Heart right ventricle (tissue), 16 donors: ENCODE results near the gene ERP29. TPM values are rescaled to one million over a fixed set of nuclear protein-coding genes. Genes with fewer than 3 reads are reported as not detected.

ENCODE experiments used
- ATAC-seq, 8 donors: fragments of 200-7000 bp; cut with Tn5 transposase; one replicate each; pipeline ENCODE4 v1.9.1; 2020; ENCODE audit warnings: mild to moderate bottlenecking in 8 of 8, moderate library complexity in 8 of 8, moderate number of reproducible peaks in 1 of 8
- DNase-seq, 2 donors: peaks; one replicate each; pipeline ENCODE4 v3.0.0-alpha.2; 2020
- H3K27ac ChIP-seq, 10 donors: fragments of 200-600 bp; sonication (generic) in 2 of 10; one replicate each; pipeline versions ENCODE4 v1.5.0 to v1.8.0; 2020 to 2022; ENCODE audit warnings: mild to moderate bottlenecking in 3 of 10
- H3K27me3 ChIP-seq, 7 donors: fragments of 200-600 bp; one replicate each; pipeline ENCODE4 v1.8.0; 2021 to 2022; ENCODE audit warnings: mild to moderate bottlenecking in 2 of 7
- H3K36me3 ChIP-seq, 9 donors: fragments of 200-600 bp; sonication (generic) in 1 of 9; one replicate each; pipeline versions ENCODE4 v1.5.0 to v1.8.0; 2020 to 2022; ENCODE audit warnings: mild to moderate bottlenecking in 2 of 9
- H3K4me1 ChIP-seq, 9 donors: fragments of 200-600 bp; sonication (generic) in 1 of 9; one replicate each; pipeline versions ENCODE4 v1.5.0 to v1.8.0; 2020 to 2022; ENCODE audit warnings: mild to moderate bottlenecking in 4 of 9
- H3K4me3 ChIP-seq, 10 donors: fragments of 200-600 bp; sonication (generic) in 2 of 10; one replicate each; pipeline versions ENCODE4 v1.5.0 to v1.8.0; 2020 to 2022; ENCODE audit warnings: mild to moderate bottlenecking in 7 of 10, moderate library complexity in 2 of 10
- H3K9me3 ChIP-seq, 11 donors: fragments of 200-600 bp in 10 of 11; sonication (generic) in 2 of 11; one replicate each; pipeline versions ENCODE4 v1.5.0 to v1.8.0; 2013 to 2022; ENCODE audit warnings: mild to moderate bottlenecking in 2 of 11, control low read depth in 1 of 11, moderate library complexity in 1 of 11
- CTCF ChIP-seq, 9 donors: fragments of 200-600 bp; sonication (generic) in 2 of 9; IDR thresholded peaks; one replicate each; pipeline versions ENCODE4 v1.5.0 to v1.8.0; 2021 to 2022; ENCODE audit warnings: antibody characterized with exemption in 9 of 9, mild to moderate bottlenecking in 5 of 9, moderate library complexity in 1 of 9
- WGBS, 2 donors: extraction: QIAGEN DNeasy Blood & Tissue Kit; methylation state at CpG; one replicate each; pipeline ENCODE4 v1.1.7; 2013; ENCODE audit warnings: inconsistent platforms in 1 of 2; 5-methylcytosine and 5-hydroxymethylcytosine counted together
- intact Hi-C, 10 donors: fragments of 100-400 bp; cut with DNase I; formaldehyde crosslinking; loops; one replicate each; pipeline versions ENCODE4 v1.11.1 to v1.14.2; 2022
- polyA plus RNA-seq, 2 donors: library from polyadenylated mRNA; stranded (reverse); fragments of 200-250 nt; gene quantifications; one replicate each; pipeline ENCODE4 v1.2.3, GENCODE V29; 2013
- total RNA-seq, 10 donors: library from RNA; stranded (reverse); fragmentation: NEBNext Ultra II Directional in 3 of 10; extraction: Animal tissue kit (Norgen Biotek cat#: 25700) in 3 of 10; gene quantifications; one replicate each; pipeline versions ENCODE4 v1.2.1 to v1.2.4, GENCODE V29; 2021 to 2023
- donor health status: Arrhythmogenic right ventricular cardiomyopathy.
- donor health status: ischemic (EF 13 %, LVEDD 7.1; RV severe dilation, severe dysfunction).
- donor health status: healthy with polysubstance abuse.
- donor health status: DM: no; HTN: yes; CAD: no.
- donor health status: DM: no; HTN: no; CAD: no.
- donor health status: ischemic (EF 25% LVEDD 6.9; RV normal size, moderate dysfunction).
- donor health status: ischemic (EF 25% LVEDD 5.7; RV mildly dilated, moderate dysfunction).
- donor health status: healthy.
- donor health status: DM: yes; HTN: yes; CAD: no.
- donor health status: Ischemic cardiomyopathy.
- donor health status: ischemic (EF 35%, LVEDD 5.7; RV mildly dilated, moderate dysfunction).
- donor health status: nonischemic (EF 11% LVEDD 7.7; RV severe dilation, severe dysfunction).
- donor health status: DM: yes; HTN: yes; CAD: no.
- donor health status: PGD.
- donor health status: ischemic (EF 29% LVEDD 5.4; RV normal size, mild dysfunction).
- donor health status: nonischemic (EF 23%, LVEDD 6.1; RV moderate dilation, normal function).

ERP29 gene
- total and polyA plus RNA-seq, 12 donors: 36.3 to 77.4 (median 46.6) TPM

GRCh38 chr12:112046003-112046402 lies 32.8 kb downstream of the ERP29 start:
- 80 to 82% methylated on average over 4 of the region's 4 CpGs for WGBS, 2 donors
- no peak overlapping the region for H3K4me3 ChIP-seq
- H3K36me3 ChIP-seq: peaks cover 0 to 100% (median 62%) of the 10 kb centered on the region in 9 donors
- peak overlapping the region in 1 of 10 donors; percentile 3 for H3K27ac ChIP-seq
- H3K9me3 ChIP-seq: no peaks in the 10 kb centered on the region
- DNase-seq: no peak
- intact Hi-C loops: no loop called here
- TF ChIP-seq CTCF (IDR thresholded peaks at IDR 0.05): no peak
- H3K4me1 ChIP-seq: peaks cover 0 to 11% (median 0%) of the 10 kb centered on the region in 9 donors
- no peaks in the 10 kb centered on the region for H3K27me3 ChIP-seq
- peak in 1 of 8 donors; percentile 24 for ATAC-seq

- TF ChIP-seq CTCF (IDR thresholded peaks at IDR 0.05): no peak
- no peak overlapping the region for H3K4me3 ChIP-seq
- H3K27me3 ChIP-seq: no peaks in the 10 kb centered on the region
- no peak for ATAC-seq
- H3K36me3 ChIP-seq: peaks cover 0 to 100% (median 73%) of the 10 kb centered on the region in 9 donors
- no peak for DNase-seq
- intact Hi-C loops: no loop called here
- peaks cover 0 to 11% (median 0%) of the 10 kb centered on the region in 9 donors for H3K4me1 ChIP-seq
- no peak overlapping the region for H3K27ac ChIP-seq
- 93 to 94% methylated on average over 13 of the region's 13 CpGs for WGBS, 2 donors
- H3K9me3 ChIP-seq: no peaks in the 10 kb centered on the region
Measured at GRCh38 chr12:112049351-112049750, 36.1 kb downstream of the ERP29 start.

DNA sequence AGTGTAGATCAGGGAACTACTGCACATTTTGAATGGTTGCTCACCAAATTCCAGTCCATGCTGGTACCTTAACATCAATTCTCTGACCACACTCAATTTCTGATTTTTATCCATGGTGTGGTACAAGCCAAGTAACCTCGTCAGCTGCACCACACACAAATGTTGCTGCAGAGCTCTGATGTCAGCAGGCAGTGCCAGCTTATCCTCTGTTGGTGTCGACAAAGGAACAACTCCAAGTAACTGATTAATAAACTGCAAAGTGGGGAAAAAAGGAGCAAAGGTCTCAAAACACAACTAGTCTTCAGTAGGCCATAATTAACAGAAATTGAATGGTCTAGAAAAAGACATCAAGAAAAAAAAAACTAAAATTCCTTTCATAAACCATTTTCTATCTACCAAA lies 47.9 kb downstream of the ERP29 start:
- H3K27me3 ChIP-seq: no peaks in the 10 kb centered on the region
- intact Hi-C loops: loop anchor here in 1 of 10 donors (10.0 kb wide), 1 partner anchor 164 kb away; no protein-coding TSS in a partner anchor
- ATAC-seq: no peak
- DNase-seq: no peak
- H3K36me3 ChIP-seq: peaks cover 0 to 100% (median 62%) of the 10 kb centered on the region in 9 donors
- TF ChIP-seq CTCF (IDR thresholded peaks at IDR 0.05): no peak
- peaks cover 0 to 4% (median 0%) of the 10 kb centered on the region in 9 donors for H3K4me1 ChIP-seq
- no peaks in the 10 kb centered on the region for H3K9me3 ChIP-seq
- WGBS, 2 donors: 94 to 95% methylated on average over 2 of the region's 2 CpGs
- H3K4me3 ChIP-seq: no peak overlapping the region
- H3K27ac ChIP-seq: no peak overlapping the region

GRCh38 chr12:112063273-112063672 lies 50.0 kb downstream of the ERP29 start:
- H3K27me3 ChIP-seq: no peaks in the 10 kb centered on the region
- no peak for TF ChIP-seq CTCF (IDR thresholded peaks at IDR 0.05)
- 96 to 97% methylated on average over 2 of the region's 2 CpGs for WGBS, 2 donors
- H3K9me3 ChIP-seq: no peaks in the 10 kb centered on the region
- DNase-seq (no peak), ATAC-seq (no peak)
- intact Hi-C loops: loop anchor here in 1 of 10 donors (10.0 kb wide), 1 partner anchor 162 kb away; no protein-coding TSS in a partner anchor
- H3K4me1 ChIP-seq: peaks cover 0 to 11% (median 0%) of the 10 kb centered on the region in 9 donors
- H3K27ac ChIP-seq: no peak overlapping the region
- peaks cover 0 to 100% (median 56%) of the 10 kb centered on the region in 9 donors for H3K36me3 ChIP-seq
- no peak overlapping the region for H3K4me3 ChIP-seq
